HG03066 (cell line): ENCODE measurements around the gene RIC3.

Experiments
- ATAC-seq: cut with Tn5 transposase; IDR thresholded peaks from one replicate; pipeline ENCODE4 v1.9.1; 2021; ENCODE audit warnings: low read depth; ENCODE audit not compliant: unreplicated experiment

The RIC3 gene, protein sequence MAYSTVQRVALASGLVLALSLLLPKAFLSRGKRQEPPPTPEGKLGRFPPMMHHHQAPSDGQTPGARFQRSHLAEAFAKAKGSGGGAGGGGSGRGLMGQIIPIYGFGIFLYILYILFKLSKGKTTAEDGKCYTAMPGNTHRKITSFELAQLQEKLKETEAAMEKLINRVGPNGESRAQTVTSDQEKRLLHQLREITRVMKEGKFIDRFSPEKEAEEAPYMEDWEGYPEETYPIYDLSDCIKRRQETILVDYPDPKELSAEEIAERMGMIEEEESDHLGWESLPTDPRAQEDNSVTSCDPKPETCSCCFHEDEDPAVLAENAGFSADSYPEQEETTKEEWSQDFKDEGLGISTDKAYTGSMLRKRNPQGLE

DNA sequence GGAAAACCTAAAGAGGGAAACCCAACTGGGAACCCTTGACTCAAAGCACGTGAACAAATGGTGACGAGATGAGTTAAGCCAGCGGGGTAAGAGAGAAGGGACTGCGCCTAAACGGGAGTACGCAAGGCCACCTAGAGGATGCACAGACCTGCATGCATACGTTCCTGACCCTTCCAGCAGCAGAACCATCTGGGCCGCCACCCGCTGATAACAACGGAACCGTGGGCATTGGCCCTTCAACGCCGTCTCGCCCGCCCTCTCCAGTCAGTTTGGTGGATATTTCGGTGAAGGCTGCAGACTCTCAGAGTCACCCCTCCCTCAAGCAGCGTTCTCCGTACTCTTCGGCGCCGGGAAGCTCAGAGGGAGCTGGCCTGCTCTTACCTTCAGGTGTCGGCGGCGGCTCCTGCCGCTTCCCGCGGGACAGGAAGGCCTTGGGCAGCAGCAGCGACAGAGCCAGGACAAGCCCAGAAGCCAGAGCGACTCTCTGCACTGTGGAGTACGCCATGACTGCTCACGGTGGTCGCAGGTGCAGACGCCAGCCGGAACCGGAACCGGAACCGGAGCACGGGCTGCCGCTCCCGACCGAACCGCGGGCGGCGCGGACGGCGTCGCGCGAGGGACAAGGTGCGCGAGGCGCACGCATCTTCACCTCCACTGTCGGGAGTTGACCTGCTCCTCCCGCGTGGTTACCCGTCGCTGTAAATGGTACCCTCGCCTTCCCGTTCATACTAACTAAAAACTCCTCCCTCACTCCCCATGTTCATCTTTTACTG, at the start of gene RIC3:
Gene RIC3, minus strand, starts transcription at position 541 of the 773 bp plus-strand sequence. Its CDS starts 36 bp downstream, at position 505.
- ATAC-seq = no peak

DNA sequence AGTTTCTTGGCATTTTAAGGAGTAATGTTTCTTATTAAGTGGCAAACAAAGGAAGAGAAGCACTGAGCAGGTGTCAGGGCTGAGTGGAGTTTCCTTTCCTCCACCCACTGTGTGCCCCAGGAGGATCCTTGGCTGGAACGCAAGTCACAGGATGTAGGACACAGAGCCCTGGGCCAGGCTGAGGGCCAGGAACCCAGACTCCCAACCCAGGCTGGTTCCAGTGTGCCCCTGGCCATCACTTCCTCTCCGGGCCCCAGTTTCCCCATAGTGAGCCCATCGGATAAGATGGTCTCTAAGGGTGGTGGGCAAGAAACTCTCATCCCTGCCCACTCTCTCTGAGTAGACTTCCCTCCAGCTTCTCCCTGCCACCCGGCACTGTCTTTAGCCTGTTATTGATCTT, 49.6 kb upstream of the RIC3 start:
- ATAC-seq = no peak

- ATAC-seq = no peak
Observed at GRCh38 chr11:8217926-8218325, 49.1 kb upstream of the RIC3 start.

- no peak for ATAC-seq
Observed at GRCh38 chr11:8217136-8217535, 48.3 kb upstream of the RIC3 start.

DNA sequence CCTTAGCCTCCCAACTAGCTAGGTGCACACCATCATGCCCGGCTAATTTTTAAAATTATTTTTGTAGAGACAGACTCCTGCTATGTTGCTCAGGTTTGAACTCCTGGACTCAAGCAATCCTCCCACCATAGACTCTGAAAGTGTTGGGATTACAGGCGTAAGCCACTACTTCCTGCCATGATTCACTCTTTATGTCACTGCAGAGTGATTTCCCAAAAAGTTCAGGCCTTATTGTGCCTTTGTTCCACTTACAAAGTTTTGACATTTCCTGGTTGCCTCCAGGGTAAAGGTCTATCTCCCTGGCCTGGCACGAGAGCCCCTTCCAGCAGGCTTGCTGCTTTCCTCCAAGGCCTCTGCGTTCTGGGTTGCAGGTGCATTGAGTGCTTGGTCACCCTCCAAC, 44.6 kb upstream of the RIC3 start:
- no peak for ATAC-seq

GRCh38 chr11:8209208-8209807, 40.5 kb upstream of the RIC3 start:
- no peak for ATAC-seq

- no peak for ATAC-seq
Observed at GRCh38 chr11:8207080-8208000, 38.5 kb upstream of the RIC3 start.

GRCh38 chr11:8206251-8207079, 37.6 kb upstream of the RIC3 start:
- no peak for ATAC-seq

DNA sequence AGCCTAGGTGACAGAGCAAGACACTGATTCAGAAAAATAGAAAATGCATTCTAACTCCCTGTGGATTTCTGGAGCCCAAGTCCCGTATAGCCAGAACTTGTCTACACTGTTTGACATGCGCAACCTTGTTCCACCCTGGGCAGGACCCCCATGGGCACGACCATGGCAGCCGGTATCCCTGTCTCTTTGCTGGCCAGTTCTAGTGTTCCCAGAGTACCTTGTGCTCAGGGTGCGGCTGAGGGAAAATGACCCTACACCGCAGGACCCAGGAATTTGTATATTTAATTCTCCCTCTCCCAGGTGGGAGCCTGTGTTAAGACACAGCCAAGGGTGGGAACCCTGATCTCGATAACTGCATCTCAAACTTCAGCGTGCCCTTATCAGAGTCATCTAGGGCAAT, 36.7 kb upstream of the RIC3 start:
- no peak for ATAC-seq

DNA sequence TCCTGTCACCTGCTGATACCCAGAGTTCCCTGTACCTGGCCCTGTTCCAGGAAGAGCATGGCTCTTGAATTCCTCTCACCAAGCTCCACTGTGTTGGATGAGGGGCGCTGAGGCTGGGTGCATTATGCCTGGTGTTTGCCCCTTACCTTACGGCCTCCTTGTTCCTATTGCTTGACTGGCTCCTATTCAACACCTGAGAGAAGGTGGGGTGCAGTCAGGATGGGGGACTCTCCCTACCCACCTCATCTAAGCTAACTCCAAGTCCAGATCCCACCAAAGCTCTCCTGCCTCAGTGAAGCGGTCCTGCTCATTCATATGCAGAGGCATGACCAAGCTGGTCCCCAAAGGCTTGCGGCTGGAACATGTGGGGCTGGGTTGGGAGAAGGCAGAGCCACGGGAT, 35.8 kb upstream of the RIC3 start:
- no peak for ATAC-seq

GRCh38 chr11:8204025-8204424, 35.2 kb upstream of the RIC3 start:
- no peak for ATAC-seq

DNA sequence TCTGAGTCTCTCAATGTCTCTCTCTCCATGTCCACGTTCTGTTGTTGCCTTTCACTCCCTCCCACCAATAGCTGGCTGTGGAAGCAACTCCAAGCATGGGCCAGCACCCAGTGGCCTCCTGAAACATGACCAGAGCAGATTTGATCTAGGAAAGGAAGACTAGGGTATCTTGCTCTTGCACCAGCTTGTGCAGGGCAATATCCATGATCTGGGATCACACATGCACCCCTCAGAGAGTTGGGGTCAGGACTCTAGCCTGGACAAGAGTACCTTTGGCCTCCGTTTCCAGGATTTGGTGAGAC, 34.5 kb upstream of the RIC3 start:
- no peak for ATAC-seq

DNA sequence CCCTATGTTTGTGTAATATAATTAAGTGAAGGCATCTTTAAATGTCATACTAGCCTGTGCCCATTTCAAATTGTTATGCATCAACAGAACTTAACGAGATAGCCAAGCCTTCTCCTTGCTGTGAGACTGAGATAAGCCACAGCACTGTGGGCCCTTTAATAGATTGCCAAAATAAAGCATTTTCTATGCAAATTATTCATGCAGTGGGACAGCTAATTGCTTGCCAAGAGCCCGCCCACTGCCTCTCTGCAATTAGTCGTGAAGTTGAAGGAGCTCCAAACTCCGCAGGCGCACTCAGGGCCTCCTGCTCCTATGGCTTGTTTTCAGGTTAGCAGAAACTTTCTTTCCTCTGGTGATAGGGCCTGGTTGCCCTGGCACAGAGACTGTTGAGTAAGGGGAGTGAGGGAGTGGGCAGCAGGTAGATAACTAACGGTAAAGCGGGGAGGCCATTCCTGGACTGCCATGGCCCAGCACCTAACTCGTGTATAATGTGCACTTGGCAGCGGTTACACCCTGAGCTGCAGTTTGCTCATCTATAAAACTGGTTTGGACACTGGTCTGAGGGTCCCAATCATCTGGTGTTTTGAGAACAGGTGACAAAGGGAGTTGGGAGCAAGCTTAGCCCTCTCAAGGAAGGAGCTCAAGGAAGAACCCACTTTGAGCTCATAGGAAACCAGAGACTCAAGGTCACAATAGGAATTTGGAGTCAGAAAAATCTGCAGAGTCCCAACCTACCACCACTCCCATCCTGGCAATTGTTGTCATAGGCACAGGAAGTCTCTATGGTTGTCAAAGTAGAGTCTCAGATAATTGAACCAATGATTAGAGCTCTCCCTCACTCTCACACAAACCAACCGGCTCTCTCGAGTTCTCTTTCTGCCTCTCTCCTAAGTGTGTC, 33.9 kb upstream of the RIC3 start:
- no peak for ATAC-seq

DNA sequence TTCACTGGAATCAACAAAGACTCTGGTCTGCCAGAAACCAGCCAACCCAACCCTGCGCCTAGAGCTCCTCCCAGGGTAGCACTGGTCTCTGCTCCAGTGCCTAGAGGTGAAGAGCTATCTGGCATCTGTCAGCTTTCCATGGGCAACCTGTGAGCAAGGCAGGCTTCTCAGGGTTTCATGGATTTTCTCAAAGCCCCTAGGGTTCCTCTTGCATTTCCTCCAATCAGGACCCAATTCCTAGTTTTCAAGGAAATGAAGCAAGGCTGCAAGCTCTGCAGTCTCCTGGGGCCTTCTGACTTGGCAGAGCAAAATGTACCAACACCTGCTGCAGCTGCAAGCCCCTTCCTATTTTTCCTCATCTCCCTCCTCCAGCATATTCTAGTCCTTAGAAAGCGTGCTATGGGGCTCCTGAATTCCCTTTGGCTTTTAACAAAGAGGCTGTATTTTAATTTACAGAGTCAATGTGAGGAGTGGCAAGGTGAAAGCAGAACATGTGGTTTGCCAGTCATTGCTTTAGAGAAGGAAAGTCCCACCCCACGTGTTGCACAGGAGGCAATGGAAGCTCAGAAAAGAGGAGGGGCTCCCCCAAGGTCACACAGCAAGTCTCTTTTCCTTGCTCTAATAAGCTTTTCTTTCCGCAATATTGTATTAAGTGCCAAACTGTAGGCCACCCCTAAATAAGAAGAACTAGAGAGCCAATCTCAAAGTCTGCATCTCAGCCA, 33.0 kb upstream of the RIC3 start:
- no peak for ATAC-seq

DNA sequence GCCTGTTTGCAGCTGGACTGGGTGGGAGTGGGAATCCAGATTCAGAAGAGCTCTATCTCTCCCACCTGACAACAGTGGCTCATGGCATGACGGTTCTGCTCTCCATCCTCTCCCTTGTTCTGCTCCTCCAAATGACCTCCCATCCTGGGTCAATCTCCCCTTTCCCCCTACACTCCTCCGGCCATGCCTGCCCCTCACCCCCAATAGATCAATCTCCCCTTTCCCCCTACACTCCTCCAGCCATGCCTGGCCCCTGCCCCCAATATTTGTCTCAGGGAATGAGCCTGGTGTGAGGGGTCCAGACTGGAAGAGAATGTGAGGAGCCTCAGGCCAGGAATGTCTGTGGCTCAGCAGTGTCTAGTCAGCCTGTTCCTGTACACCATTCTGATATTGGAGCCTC, 30.9 kb upstream of the RIC3 start:
- ATAC-seq = no peak

DNA sequence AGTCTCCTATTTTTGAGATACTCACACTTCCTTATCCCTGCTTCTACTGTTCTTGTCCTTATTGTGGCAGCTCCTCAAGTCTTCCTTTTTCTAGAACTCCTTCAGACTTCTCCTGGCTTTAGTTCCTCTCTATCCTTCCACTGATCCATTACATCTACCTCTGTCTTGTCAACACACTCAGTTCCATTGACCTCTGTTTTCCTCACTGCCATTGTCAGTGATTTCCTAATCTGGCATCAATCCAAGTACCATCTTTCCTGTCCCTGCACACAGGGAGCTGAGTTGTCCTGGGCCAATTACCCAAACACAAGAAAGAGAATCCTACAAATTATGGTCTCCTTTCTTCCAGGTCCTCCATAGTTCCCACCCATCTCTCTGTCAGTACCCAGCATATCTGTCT, 27.9 kb upstream of the RIC3 start:
- ATAC-seq = no peak

GRCh38 chr11:8194956-8195355, 26.1 kb upstream of the RIC3 start:
- ATAC-seq = no peak

- no peak for ATAC-seq
Observed at GRCh38 chr11:8192896-8193209, 24.0 kb upstream of the RIC3 start.
